DOHH2 (cell line): ENCODE data around the gene UPK3BL1.
"Not testable (repeated sequence)": the region's sequence is repeated elsewhere in the genome, so short reads cannot be mapped to it uniquely, and the experiment has no call there.

Source experiments
- H3F3A ChIP-seq: fragments of 200-600 bp; sonication (generic), shearing (Covaris generic); 2 replicates; pipeline ENCODE4 v1.6.0; 2016; ENCODE audit warnings: antibody characterized with exemption, mild to moderate bottlenecking; ENCODE audit not compliant: control insufficient read depth, insufficient read depth
- H3K27ac ChIP-seq: fragments of 200-600 bp; sonication (generic); 2 replicates; pipeline ENCODE4 v1.5.1; 2014; ENCODE audit warnings: low read depth, mild to moderate bottlenecking, low read length, moderate library complexity
- H3K27me3 ChIP-seq: fragments of 200-600 bp; sonication (generic); 2 replicates; pipeline ENCODE4 v1.6.1; 2014; ENCODE audit warnings: mild to moderate bottlenecking, low read length, mixed read lengths; ENCODE audit not compliant: control insufficient read depth
- H3K36me3 ChIP-seq: fragments of 200-600 bp; sonication (generic); 2 replicates; pipeline ENCODE4 v1.6.1; 2014; ENCODE audit warnings: mild to moderate bottlenecking, low read length, moderate library complexity, mixed read lengths; ENCODE audit not compliant: control insufficient read depth
- H3K4me1 ChIP-seq: fragments of 200-600 bp; sonication (generic); 2 replicates; pipeline ENCODE4 v1.6.1; 2014; ENCODE audit warnings: mild to moderate bottlenecking, low read length, mixed read lengths; ENCODE audit not compliant: control insufficient read depth
- H3K4me2 ChIP-seq: fragments of 200-600 bp; sonication (generic); 2 replicates; pipeline ENCODE4 v1.6.0; 2014; ENCODE audit warnings: mild to moderate bottlenecking, low read length, moderate library complexity
- H3K4me3 ChIP-seq: fragments of 200-600 bp; sonication (generic); 2 replicates; pipeline ENCODE4 v1.5.1; 2014; ENCODE audit warnings: mild to moderate bottlenecking, low read length, mixed read lengths
- H3K79me2 ChIP-seq: fragments of 200-600 bp; sonication (generic); 2 replicates; pipeline ENCODE4 v1.6.1; 2014; ENCODE audit warnings: mild to moderate bottlenecking, low read length, mixed read lengths; ENCODE audit not compliant: control insufficient read depth
- H3K9me2 ChIP-seq: fragments of 200-600 bp; sonication (generic); replicated peaks from 2 replicates; pipeline ENCODE4 v1.6.1; 2014; ENCODE audit warnings: mild to moderate bottlenecking, low read length, mixed read lengths; ENCODE audit not compliant: control insufficient read depth
- H3K9me3 ChIP-seq: fragments of 200-600 bp; sonication (generic); 2 replicates; pipeline ENCODE4 v1.6.1; 2014; ENCODE audit warnings: antibody characterized with exemption, low read length, mixed read lengths; ENCODE audit not compliant: control insufficient read depth, insufficient read depth
- H4K20me1 ChIP-seq: fragments of 200-600 bp; sonication (generic); 2 replicates; pipeline ENCODE4 v1.6.0; 2014; ENCODE audit warnings: low read depth, mild to moderate bottlenecking, antibody characterized with exemption, low read length, moderate library complexity; ENCODE audit not compliant: control insufficient read depth, insufficient read depth

UPK3BL1 gene

DNA sequence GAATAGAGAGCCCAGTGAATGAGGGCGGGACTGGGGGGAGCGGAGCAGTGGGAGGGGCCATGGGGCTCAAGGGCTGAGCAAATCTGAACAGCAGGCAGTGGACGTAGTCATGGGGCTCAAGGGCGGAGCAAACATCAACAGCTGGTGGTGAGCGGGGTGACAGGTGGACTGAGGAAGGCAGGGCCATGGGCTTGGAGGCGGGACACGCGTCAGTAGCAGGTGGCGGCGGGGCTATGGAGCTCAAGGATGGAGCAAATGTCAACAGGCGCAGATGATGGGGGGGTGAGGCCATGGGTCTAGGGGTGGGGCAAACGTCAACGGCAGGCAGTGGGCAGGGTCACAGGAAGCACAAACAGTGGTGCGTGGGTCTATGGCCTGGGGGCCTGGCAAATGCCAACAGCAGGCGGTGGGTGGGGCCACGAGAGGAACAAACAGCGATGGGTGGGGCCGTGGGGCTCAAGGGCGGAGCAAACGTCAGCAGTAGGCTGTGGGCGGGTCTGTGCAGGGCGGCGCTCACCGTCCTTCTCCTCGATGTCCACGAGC, 50.0 kb downstream of the UPK3BL1 start:
- not testable (repeated sequence) for H3F3A ChIP-seq, H3K27ac ChIP-seq, H3K79me2 ChIP-seq, H3K9me2 ChIP-seq, H3K4me1 ChIP-seq, H3K27me3 ChIP-seq, H4K20me1 ChIP-seq, H3K9me3 ChIP-seq, H3K4me3 ChIP-seq, H3K4me2 ChIP-seq, H3K36me3 ChIP-seq

DNA sequence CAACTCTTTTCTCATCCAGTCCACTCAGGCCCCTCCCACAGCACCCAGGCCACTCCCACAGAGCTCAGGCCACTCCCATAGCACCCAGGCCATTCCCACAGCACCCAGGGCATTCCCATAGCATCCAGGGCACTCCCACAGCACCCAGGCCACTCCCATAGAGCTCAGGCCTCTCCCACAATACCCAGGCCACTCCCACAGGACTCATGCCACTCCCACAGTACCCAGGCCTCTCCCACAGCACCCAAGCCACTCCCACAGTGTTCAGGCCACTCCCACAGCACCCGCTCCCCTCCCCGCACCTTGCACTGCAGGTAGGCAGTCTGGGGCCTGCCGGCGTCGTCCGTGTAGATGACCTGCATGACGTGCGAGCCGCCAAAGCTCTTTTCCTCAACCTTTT, 52.7 kb downstream of the UPK3BL1 start:
- H3F3A ChIP-seq, H3K4me3 ChIP-seq, H3K27ac ChIP-seq, H3K4me1 ChIP-seq, H3K4me2 ChIP-seq, H3K9me3 ChIP-seq, H3K9me2 ChIP-seq, H3K36me3 ChIP-seq, H3K79me2 ChIP-seq, H3K27me3 ChIP-seq, H4K20me1 ChIP-seq: not testable (repeated sequence)
